ENCODE measurements around the gene MED25. TPM values are rescaled to one million over a fixed set of nuclear protein-coding genes. Genes with fewer than 3 reads are reported as not detected.

Gene MED25
- total RNA-seq, 4 donors from 2014 or later: 26.2 to 54.0 (median 29.4) TPM

GRCh38 chr19:49836176-49837008, 18.3 kb downstream of the MED25 start:
- Histone ChIP-seq H3K27ac (no peak overlapping the region), H3K27me3 (no peaks in the 10 kb centered on the region), H3K9me3 (no peaks in the 10 kb centered on the region), H3K4me3 (no peak overlapping the region), H3K4me1 (no peaks in the 10 kb centered on the region), H3K36me3 (peaks cover 0 to 98% (median 30%) of the 10 kb centered on the region in 3 donors)
- DNase-seq (ENCODE audit: low spot score in 2 of 2): no peak
- WGBS, 2 donors: 91 to 94% methylated on average over 18 to 20 of the region's 20 CpGs
- TF ChIP-seq EP300 (IDR thresholded peaks at IDR 0.05) (no peak), CTCF (IDR thresholded peaks at IDR 0.05) (no peak), POLR2A (IDR thresholded peaks at IDR 0.05) (no peak)

GRCh38 chr19:49837009-49837310, 18.9 kb downstream of the MED25 start:
- WGBS, 2 donors: 84 to 92% methylated on average over 5 of the region's 5 CpGs
- Histone ChIP-seq H3K9me3 (no peaks in the 10 kb centered on the region), H3K27ac (no peak overlapping the region), H3K4me3 (no peak overlapping the region), H3K4me1 (no peaks in the 10 kb centered on the region), H3K36me3 (peaks cover 0 to 98% (median 28%) of the 10 kb centered on the region in 3 donors), H3K27me3 (no peaks in the 10 kb centered on the region)
- TF ChIP-seq POLR2A (IDR thresholded peaks at IDR 0.05): no peak
- DNase-seq (ENCODE audit: low spot score in 2 of 2): no peak

GRCh38 chr19:49837425-49837824, 19.3 kb downstream of the MED25 start:
- TF ChIP-seq EP300 (IDR thresholded peaks at IDR 0.05): no peak
- TF ChIP-seq POLR2A (IDR thresholded peaks at IDR 0.05): no peak
- TF ChIP-seq CTCF (IDR thresholded peaks at IDR 0.05): no peak
- no peak for DNase-seq (ENCODE audit: low spot score in 2 of 2)
- Histone ChIP-seq H3K36me3 (peaks cover 0 to 98% (median 23%) of the 10 kb centered on the region in 3 donors), H3K4me1 (no peaks in the 10 kb centered on the region), H3K4me3 (no peak overlapping the region), H3K27ac (no peak overlapping the region), H3K9me3 (no peaks in the 10 kb centered on the region), H3K27me3 (no peaks in the 10 kb centered on the region)
- WGBS, 2 donors: 92 to 96% methylated on average over 9 of the region's 9 CpGs

DNA sequence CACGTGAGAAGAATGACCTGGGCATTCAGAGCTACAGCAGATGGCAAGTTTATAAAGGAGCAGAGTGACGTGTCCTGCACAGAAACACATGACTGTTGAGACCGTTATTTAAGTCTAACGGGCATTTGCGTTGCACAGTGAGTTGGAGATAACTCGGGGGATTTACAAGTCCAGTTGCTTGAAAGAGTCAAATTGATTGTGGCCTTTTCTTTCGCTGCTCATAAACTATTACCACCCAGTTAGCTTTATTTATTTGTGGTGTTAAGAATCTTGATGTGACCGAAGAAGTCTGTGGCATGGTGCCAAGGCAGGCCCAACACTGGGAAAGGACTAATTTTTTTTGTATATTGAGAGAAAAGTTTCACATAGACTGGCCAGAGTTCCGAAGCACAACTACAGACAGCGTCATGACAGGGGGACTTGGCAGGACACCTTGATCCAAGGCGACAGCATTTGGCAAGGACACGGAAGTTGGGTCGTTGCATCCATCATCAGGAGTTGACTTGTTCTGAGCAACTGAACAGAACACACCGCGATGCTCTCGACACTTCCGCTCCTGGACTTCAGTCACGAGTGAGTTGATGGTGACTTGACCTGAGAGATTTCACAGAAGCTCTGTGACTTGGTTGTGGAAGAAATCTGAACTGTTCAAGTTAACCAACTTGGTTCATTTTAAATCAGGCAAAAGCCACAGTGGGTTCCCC, 20.9 kb downstream of the MED25 start:
- H3K4me1 ChIP-seq: no peaks in the 10 kb centered on the region
- TF ChIP-seq CTCF (IDR thresholded peaks at IDR 0.05): no peak
- TF ChIP-seq EP300 (IDR thresholded peaks at IDR 0.05): no peak
- no peak for TF ChIP-seq POLR2A (IDR thresholded peaks at IDR 0.05)
- DNase-seq (ENCODE audit: low spot score in 2 of 2): no peak
- no peaks in the 10 kb centered on the region for H3K27me3 ChIP-seq
- no peaks in the 10 kb centered on the region for H3K9me3 ChIP-seq
- no peak overlapping the region for H3K27ac ChIP-seq
- H3K36me3 ChIP-seq: peaks cover 0 to 82% (median 20%) of the 10 kb centered on the region in 3 donors
- WGBS, 2 donors: 90 to 91% methylated on average over 18 of the region's 18 CpGs
- H3K4me3 ChIP-seq: no peak overlapping the region

DNA sequence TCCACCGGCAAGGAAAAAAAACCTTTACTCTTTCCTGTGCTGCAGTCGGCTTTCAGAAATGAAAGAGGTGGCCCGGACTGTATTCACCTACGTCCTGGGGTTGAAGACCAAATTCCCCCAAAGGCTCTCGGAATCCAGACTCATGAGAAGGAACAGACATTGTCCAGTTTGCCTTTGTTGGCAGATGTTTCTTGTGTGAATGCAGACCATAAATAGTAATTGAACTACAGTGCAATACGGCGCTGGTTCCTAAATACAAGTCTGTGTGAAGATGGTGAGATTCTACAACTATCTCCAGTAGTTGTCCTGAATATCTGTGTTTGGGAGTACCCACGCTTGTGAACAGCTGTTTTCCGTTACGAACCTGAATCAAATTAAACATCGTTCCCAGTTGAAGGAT, 21.6 kb downstream of the MED25 start:
- H3K27ac ChIP-seq: no peak overlapping the region
- DNase-seq (ENCODE audit: low spot score in 2 of 2): no peak
- TF ChIP-seq CTCF (IDR thresholded peaks at IDR 0.05) (no peak), POLR2A (IDR thresholded peaks at IDR 0.05) (no peak), EP300 (IDR thresholded peaks at IDR 0.05) (no peak)
- WGBS, 2 donors: 91 to 95% methylated on average over 11 of the region's 11 CpGs
- no peaks in the 10 kb centered on the region for H3K27me3 ChIP-seq
- H3K9me3 ChIP-seq: no peaks in the 10 kb centered on the region
- no peak overlapping the region for H3K4me3 ChIP-seq
- peaks cover 0 to 75% (median 17%) of the 10 kb centered on the region in 3 donors for H3K36me3 ChIP-seq
- no peaks in the 10 kb centered on the region for H3K4me1 ChIP-seq
